Progenitor cell of endocrine pancreas (in vitro differentiated cells): ENCODE results near the gene PPDPF. TPM values are rescaled to one million over a fixed set of nuclear protein-coding genes. Genes with fewer than 3 reads are reported as not detected.

ENCODE experiments used
- DNase-seq: peaks from one replicate; pipeline ENCODE4 v3.0.0; 2021; ENCODE audit warnings: low spot score; ENCODE audit not compliant: unreplicated experiment
- H3K27ac Mint-ChIP-seq: 2 replicates; pipeline ENCODE4 v1.8.0; 2021; ENCODE audit warnings: mild to moderate bottlenecking, moderate library complexity, mixed read lengths
- H3K27me3 Mint-ChIP-seq: 2 replicates; pipeline ENCODE4 v1.8.0; 2021; ENCODE audit warnings: mixed read lengths
- H3K36me3 Mint-ChIP-seq: 2 replicates; pipeline ENCODE4 v1.8.0; 2022; ENCODE audit warnings: mixed read lengths; ENCODE audit not compliant: insufficient read depth
- H3K4me1 Mint-ChIP-seq: 2 replicates; pipeline ENCODE4 v1.8.0; 2021; ENCODE audit warnings: low read depth, mixed read lengths
- H3K4me3 Mint-ChIP-seq: 2 replicates; pipeline ENCODE4 v1.8.0; 2021; ENCODE audit warnings: low read depth, mild to moderate bottlenecking, moderate library complexity, mixed read lengths
- H3K9me3 Mint-ChIP-seq: 2 replicates; pipeline ENCODE4 v1.8.0; 2021; ENCODE audit warnings: low read depth, mixed read lengths
- total RNA-seq: library from RNA; stranded (reverse); gene quantifications from 2 replicates; pipeline ENCODE4 v1.2.1, GENCODE V29; 2021
- TF ChIP-seq, protein P1 (sequence below): fragments of 200-600 bp; sonication (generic); IDR thresholded peaks from one replicate; pipeline ENCODE4 v1.5.0; 2021; ENCODE audit warnings: antibody characterized with exemption, mild to moderate bottlenecking; ENCODE audit not compliant: unreplicated experiment

Gene PPDPF
- total RNA-seq, 1 donor from 2014 or later = 374 TPM

DNA sequence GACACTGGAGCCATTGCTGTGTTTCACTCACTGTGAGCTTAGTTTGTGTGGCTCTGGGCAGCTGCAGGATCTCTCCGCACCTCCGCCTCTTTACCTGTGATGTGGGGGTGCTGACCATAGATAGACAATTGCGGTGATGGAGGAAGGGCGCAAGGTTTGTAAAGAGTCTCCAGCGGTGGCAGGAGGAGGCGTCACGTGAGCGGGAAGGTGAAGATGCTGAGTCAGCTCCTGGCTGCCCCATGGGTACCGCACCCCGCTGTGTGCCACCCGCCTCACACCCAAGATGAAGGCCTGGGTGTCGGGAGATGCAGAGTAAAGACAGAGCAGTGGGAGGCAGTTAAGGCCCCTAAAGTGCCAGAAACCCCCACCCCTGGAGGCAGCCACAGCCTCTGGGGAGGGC is 39.1 kb upstream of the PPDPF start:
- TF ChIP-seq, protein P1, sequence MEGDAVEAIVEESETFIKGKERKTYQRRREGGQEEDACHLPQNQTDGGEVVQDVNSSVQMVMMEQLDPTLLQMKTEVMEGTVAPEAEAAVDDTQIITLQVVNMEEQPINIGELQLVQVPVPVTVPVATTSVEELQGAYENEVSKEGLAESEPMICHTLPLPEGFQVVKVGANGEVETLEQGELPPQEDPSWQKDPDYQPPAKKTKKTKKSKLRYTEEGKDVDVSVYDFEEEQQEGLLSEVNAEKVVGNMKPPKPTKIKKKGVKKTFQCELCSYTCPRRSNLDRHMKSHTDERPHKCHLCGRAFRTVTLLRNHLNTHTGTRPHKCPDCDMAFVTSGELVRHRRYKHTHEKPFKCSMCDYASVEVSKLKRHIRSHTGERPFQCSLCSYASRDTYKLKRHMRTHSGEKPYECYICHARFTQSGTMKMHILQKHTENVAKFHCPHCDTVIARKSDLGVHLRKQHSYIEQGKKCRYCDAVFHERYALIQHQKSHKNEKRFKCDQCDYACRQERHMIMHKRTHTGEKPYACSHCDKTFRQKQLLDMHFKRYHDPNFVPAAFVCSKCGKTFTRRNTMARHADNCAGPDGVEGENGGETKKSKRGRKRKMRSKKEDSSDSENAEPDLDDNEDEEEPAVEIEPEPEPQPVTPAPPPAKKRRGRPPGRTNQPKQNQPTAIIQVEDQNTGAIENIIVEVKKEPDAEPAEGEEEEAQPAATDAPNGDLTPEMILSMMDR = no peak
- no peak overlapping the region for H3K27ac Mint-ChIP-seq
- H3K4me3 Mint-ChIP-seq = no peak overlapping the region
- peaks cover 48% of the 10 kb centered on the region for H3K27me3 Mint-ChIP-seq
- no peak for DNase-seq
- H3K36me3 Mint-ChIP-seq = no peaks in the 10 kb centered on the region
- H3K4me1 Mint-ChIP-seq = no peaks in the 10 kb centered on the region
- H3K9me3 Mint-ChIP-seq = no peaks in the 10 kb centered on the region

DNA sequence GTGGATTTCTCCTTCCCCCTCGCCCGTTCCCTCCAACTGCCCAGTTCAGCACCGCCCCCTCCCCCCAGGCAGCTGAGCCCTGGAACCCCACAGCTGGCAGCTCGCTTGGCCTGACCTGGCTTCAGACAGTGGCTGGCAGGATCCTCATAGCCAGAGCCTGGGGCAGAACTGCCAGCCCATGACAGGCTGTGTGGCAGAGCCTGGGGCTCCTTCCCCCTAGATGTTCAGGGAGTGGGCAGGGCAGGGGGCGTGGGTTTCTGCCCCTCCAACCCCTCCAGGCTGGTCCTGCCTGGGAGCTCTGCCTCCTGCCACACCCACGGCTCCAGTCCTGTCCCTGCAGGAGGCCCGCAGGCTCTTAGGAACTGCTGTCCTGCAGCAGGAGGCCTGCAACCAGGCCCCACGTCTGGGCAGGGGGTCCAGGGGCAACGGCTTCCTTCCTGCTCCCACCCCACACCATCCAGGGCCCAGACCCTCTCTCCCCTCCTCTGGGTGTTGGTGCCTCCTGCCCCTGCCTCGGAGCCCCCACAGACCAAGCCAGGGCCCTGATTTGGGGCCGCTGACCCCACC is 38.5 kb upstream of the PPDPF start:
- Mint-ChIP-seq H3K27me3 (peaks cover 44% of the 10 kb centered on the region), H3K27ac (no peak overlapping the region), H3K36me3 (no peaks in the 10 kb centered on the region), H3K4me3 (no peak overlapping the region), H3K9me3 (no peaks in the 10 kb centered on the region), H3K4me1 (no peaks in the 10 kb centered on the region)
- TF ChIP-seq, protein P1 = no peak
- no peak for DNase-seq

DNA sequence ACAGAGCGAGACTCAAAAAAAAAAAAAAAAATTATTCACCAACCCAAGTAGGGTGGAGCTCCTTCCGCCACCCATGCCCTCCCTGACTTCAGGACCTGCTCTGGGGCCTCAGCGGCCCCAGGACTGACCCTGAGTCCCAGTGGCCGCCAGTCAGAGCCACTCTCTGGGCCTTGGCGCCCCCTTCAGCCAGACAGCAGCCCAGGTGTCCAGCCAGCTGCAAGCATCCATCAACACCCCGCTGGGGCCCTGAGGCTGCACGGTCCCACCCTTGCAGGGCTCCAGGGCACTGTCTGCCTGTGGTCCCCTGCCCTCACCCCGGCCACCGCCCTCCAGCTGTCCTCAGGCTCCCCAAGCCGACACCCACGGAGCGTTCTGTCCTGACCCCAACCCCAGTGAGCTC is 36.7 kb upstream of the PPDPF start:
- Mint-ChIP-seq H3K27me3 (peaks cover 38% of the 10 kb centered on the region), H3K27ac (no peak overlapping the region), H3K4me1 (no peaks in the 10 kb centered on the region), H3K9me3 (no peaks in the 10 kb centered on the region), H3K36me3 (no peaks in the 10 kb centered on the region), H3K4me3 (no peak overlapping the region)
- no peak for DNase-seq
- TF ChIP-seq, protein P1 = no peak

DNA sequence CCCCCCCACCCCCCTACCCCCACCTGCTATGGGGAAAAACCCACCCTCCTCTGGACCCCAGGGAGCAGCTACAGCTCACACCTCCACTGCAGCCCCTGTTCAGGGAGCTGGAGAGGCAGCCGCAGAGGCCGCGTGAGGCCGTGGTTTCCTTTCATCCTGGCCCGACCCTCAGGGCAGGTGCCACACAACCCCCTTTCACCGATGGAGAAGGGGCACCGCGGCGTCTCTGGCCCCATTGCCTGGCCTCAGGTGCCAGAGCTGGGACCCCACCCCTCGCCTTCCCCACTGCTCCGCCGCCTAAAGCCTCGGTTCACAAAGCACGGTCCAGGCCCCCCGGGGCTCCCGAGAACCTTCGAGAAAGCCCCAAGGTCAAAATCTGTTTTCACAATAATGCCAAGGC is 36.3 kb upstream of the PPDPF start:
- no peaks in the 10 kb centered on the region for H3K36me3 Mint-ChIP-seq
- no peaks in the 10 kb centered on the region for H3K9me3 Mint-ChIP-seq
- H3K27me3 Mint-ChIP-seq = peaks cover 40% of the 10 kb centered on the region
- H3K4me3 Mint-ChIP-seq = no peak overlapping the region
- no peak overlapping the region for H3K27ac Mint-ChIP-seq
- DNase-seq = no peak
- TF ChIP-seq, protein P1 = no peak
- no peaks in the 10 kb centered on the region for H3K4me1 Mint-ChIP-seq

DNA sequence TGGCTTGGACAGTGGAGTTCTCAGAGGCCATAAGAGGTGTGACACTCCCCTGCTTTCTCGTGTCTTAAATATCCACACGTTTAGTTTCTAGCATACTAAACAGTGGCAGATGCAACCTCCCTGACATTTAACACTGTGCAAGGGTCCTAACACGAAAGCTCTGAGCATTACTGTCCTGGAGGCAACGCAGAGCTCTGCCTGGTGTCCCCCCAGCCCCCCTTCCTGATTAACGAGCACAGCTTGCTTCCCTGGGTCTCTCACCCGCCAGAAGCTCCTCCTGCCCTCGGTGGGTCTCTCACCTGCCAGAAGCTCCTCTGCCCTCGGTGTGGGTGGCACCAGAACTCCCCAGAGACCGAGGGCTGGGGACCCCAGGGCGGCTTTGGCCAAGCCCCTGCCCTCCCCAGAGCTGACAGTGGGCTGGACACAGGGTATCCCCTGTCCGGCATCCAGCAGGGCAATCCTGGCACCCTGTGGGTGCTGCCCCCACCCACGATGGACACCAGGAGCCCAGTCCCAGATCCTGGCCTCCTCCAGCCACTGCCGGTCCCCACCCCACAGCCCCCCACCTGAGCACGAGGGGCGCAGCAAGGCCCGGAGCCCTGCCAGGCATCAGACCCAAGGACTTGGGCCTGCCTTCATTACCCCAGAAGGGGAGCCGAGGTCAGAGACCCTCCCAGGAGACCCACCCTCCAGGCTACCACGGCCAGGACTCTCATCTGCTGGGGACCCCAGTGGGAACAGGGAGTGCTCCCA is 35.7 kb upstream of the PPDPF start:
- H3K9me3 Mint-ChIP-seq = no peaks in the 10 kb centered on the region
- TF ChIP-seq, protein P1 = no peak
- peaks cover 43% of the 10 kb centered on the region for H3K27me3 Mint-ChIP-seq
- H3K36me3 Mint-ChIP-seq = no peaks in the 10 kb centered on the region
- no peak for DNase-seq
- no peak overlapping the region for H3K27ac Mint-ChIP-seq
- no peaks in the 10 kb centered on the region for H3K4me1 Mint-ChIP-seq
- no peak overlapping the region for H3K4me3 Mint-ChIP-seq
